Osteoblast (primary cell): ENCODE data around the gene ANKRD33B. TPM values are rescaled to one million over a fixed set of nuclear protein-coding genes. Genes with fewer than 3 reads are reported as not detected.

Source experiments
- DNase-seq: peaks from one replicate; pipeline ENCODE4 v3.0.0; 2011; ENCODE audit warnings: low spot score, mixed read lengths; ENCODE audit not compliant: insufficient read length; ENCODE audit errors: missing footprints
- H2AFZ ChIP-seq: 2 replicates; pipeline ENCODE4 v1.6.0; 2011; ENCODE audit warnings: mild to moderate bottlenecking, low read length
- H3K27ac ChIP-seq: 2 replicates; pipeline ENCODE4 v1.5.1; 2011; ENCODE audit warnings: mild to moderate bottlenecking, low read depth, low read length, moderate library complexity
- H3K27me3 ChIP-seq: 2 replicates; pipeline ENCODE4 v1.6.0; 2012; ENCODE audit warnings: mild to moderate bottlenecking, control low read depth, inconsistent platforms, low read length, moderate library complexity; ENCODE audit not compliant: insufficient read depth
- H3K36me3 ChIP-seq: 2 replicates; pipeline ENCODE4 v1.5.1; 2011; ENCODE audit warnings: mild to moderate bottlenecking, low read length, control low read depth, moderate library complexity; ENCODE audit not compliant: insufficient read depth
- H3K4me1 ChIP-seq: 2 replicates; pipeline ENCODE4 v1.5.1; 2011; ENCODE audit warnings: mild to moderate bottlenecking, low read length, control low read depth, moderate library complexity; ENCODE audit not compliant: insufficient read depth
- H3K4me2 ChIP-seq: 2 replicates; pipeline ENCODE4 v1.6.0; 2011; ENCODE audit warnings: mild to moderate bottlenecking, low read length; ENCODE audit not compliant: insufficient read depth
- H3K4me3 ChIP-seq: fragments of 200-600 bp; sonication (generic); 3 replicates; pipeline ENCODE4 v1.5.1; 2012; ENCODE audit warnings: mild to moderate bottlenecking, low read length, inconsistent platforms; ENCODE audit not compliant: insufficient read depth
- H3K79me2 ChIP-seq: 2 replicates; pipeline ENCODE4 v1.6.0; 2012; ENCODE audit warnings: mild to moderate bottlenecking, low read length, control low read depth, inconsistent platforms; ENCODE audit not compliant: insufficient read depth
- H3K9me3 ChIP-seq: 2 replicates; pipeline ENCODE4 v1.5.1; 2011; ENCODE audit warnings: low read depth, low read length, control low read depth
- H4K20me1 ChIP-seq: 2 replicates; pipeline ENCODE4 v1.6.0; 2012; ENCODE audit warnings: mild to moderate bottlenecking, low read length, control low read depth; ENCODE audit not compliant: insufficient read depth
- total RNA-seq: library from RNA; depleted of rRNA; stranded (reverse); fragments of >200 nt; gene quantifications from 2 replicates; pipeline ENCODE4 v1.2.3, GENCODE V29; 2012
- TF ChIP-seq, protein P1 (sequence below): IDR thresholded peaks from 2 replicates; pipeline ENCODE4 v1.5.1; 2011; ENCODE audit warnings: mild to moderate bottlenecking, low read depth, low read length, moderate library complexity; ENCODE audit errors: extremely low read depth

Gene ANKRD33B
- total RNA-seq, 1 donor, result 5.1 TPM

DNA sequence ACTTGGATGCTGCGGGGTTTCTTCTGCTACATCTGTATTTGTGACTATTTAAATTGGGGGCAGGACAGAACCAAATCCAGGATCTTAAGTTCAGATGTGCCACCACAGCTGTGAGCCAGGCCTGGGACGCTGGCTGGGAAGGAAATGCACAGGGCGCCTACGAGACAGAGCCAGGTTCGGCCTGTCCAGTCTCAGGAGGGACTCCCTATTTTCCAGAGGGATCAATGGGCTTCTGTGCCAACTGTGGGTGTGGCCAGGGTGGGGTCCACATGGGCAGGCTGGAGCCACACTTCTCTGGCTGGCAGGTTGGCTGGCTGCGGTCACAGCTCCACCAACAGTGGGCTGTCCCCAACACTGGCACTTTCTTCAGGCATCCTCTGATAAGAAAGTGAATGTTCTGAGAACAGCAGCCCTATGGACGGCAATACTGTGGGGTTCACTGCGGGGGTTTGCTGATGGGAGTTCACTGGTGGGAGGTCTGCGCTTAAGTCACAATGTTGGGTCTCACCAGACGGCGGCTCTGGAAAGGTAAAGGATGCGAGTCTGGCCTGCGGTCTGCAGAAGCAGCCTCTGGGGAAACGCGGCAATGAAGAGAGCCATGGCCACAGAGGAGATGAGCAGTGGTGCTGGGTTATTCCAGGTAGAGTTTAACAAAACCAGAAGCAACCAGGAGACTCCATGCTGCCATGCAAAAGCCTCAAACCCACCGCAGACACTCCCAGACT is 119.1 kb downstream of the ANKRD33B start:
- Histone ChIP-seq H2AFZ (no peak overlapping the region), H3K27me3 (no peaks in the 10 kb centered on the region), H3K4me3 (no peak overlapping the region), H3K9me3 (no peaks in the 10 kb centered on the region), H3K4me1 (no peaks in the 10 kb centered on the region), H3K27ac (no peak overlapping the region), H3K79me2 (peaks cover 3% of the 10 kb centered on the region), H3K4me2 (no peak overlapping the region), H4K20me1 (peaks cover 8% of the 10 kb centered on the region), H3K36me3 (peaks cover 31% of the 10 kb centered on the region)
- DNase-seq, result no peak
- TF ChIP-seq, protein P1, sequence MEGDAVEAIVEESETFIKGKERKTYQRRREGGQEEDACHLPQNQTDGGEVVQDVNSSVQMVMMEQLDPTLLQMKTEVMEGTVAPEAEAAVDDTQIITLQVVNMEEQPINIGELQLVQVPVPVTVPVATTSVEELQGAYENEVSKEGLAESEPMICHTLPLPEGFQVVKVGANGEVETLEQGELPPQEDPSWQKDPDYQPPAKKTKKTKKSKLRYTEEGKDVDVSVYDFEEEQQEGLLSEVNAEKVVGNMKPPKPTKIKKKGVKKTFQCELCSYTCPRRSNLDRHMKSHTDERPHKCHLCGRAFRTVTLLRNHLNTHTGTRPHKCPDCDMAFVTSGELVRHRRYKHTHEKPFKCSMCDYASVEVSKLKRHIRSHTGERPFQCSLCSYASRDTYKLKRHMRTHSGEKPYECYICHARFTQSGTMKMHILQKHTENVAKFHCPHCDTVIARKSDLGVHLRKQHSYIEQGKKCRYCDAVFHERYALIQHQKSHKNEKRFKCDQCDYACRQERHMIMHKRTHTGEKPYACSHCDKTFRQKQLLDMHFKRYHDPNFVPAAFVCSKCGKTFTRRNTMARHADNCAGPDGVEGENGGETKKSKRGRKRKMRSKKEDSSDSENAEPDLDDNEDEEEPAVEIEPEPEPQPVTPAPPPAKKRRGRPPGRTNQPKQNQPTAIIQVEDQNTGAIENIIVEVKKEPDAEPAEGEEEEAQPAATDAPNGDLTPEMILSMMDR, result no peak

DNA sequence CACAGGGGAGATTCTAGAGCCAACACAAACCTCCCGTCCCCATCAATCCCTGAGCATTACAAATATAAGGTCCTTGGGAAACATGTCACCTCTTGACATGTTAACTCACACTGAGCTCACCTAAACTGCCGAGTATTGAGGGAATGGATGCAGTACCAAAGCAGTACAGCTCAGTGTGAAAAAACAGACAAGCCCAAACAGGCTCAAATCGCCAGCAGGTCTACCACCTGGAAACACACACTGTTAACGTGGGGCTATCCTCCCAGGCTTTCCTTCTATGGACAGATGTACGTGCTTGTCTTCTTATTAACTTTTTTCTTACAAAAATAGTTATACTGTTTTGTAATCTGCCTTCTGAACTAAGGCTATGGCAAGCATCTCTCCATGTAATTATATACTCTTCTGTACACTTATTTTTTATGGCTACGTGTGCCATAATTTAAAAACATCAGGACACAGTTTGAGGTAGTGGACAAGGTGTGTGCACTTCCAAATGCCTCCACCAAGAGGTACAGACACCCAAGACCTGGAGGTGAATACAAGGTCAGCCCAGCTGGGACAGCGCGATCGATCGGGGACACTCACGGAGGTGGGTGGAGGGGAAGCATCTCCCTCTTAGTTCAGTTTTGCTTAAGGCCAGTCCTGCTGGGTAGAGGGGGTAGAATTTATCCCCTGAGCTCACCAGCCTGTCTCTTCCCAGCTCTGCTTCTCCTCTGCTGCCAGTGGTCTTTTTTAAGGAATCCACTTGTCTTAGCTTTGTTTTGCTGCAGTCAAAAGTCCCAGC is 120.6 kb downstream of the ANKRD33B start:
- H3K4me3 ChIP-seq, result no peak overlapping the region
- H3K36me3 ChIP-seq, result peaks cover 22% of the 10 kb centered on the region
- H2AFZ ChIP-seq, result no peak overlapping the region
- H3K27ac ChIP-seq, result no peak overlapping the region
- H4K20me1 ChIP-seq, result peaks cover 8% of the 10 kb centered on the region
- H3K4me1 ChIP-seq, result peaks cover 5% of the 10 kb centered on the region
- no peak overlapping the region for H3K4me2 ChIP-seq
- peaks cover 13% of the 10 kb centered on the region for H3K79me2 ChIP-seq
- H3K27me3 ChIP-seq, result no peaks in the 10 kb centered on the region
- DNase-seq, result no peak
- TF ChIP-seq, protein P1, result no peak
- H3K9me3 ChIP-seq, result no peaks in the 10 kb centered on the region

DNA sequence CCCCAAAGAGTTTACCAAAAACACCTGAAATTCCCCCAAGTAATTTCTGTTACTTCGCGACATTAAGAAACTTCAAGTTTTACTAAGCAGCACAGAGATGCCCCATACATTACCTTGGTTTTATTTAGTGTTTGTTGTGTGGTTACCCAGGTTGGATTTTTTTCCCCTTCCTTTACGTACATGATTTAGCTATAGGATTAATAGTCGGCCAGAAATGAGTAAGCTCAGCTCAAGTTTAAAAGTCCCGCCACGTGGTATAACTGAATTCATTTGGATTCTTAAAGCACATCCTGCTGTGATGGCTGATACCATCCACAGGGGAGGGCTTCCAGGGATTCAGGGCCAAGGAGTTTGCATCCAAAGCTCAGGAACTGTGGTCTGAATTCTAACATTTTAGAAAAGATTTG is 121.2 kb downstream of the ANKRD33B start:
- Histone ChIP-seq H3K9me3 (no peaks in the 10 kb centered on the region), H3K79me2 (peaks cover 19% of the 10 kb centered on the region), H3K4me1 (peaks cover 11% of the 10 kb centered on the region), H3K36me3 (peaks cover 16% of the 10 kb centered on the region), H4K20me1 (peaks cover 8% of the 10 kb centered on the region), H3K27ac (no peak overlapping the region), H2AFZ (no peak overlapping the region), H3K27me3 (no peaks in the 10 kb centered on the region), H3K4me3 (no peak overlapping the region), H3K4me2 (no peak overlapping the region)
- DNase-seq, result no peak
- TF ChIP-seq, protein P1, result no peak

DNA sequence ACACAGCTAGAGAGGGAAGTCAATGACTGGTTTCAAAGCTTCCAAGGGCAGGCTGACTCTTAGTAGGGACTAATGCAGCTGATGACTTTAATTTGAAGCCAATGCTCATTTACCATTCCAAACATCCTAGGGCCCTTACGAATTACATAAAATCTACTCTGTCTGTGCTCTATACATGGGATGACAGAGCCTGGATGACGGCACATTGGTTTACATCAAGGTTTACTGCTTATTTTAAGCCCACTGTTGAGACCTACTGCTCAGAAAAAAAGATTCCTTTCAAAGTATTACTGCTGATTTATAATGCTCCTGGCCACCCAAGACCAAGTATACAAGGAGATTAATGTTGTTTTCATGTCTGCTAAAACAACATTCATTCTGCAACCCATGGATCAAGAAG is 123.0 kb downstream of the ANKRD33B start:
- Histone ChIP-seq H3K4me2 (no peak overlapping the region), H3K27ac (no peak overlapping the region), H3K36me3 (peaks cover 6% of the 10 kb centered on the region), H2AFZ (no peak overlapping the region), H3K9me3 (no peaks in the 10 kb centered on the region), H3K27me3 (no peaks in the 10 kb centered on the region), H3K4me3 (no peak overlapping the region), H4K20me1 (peaks cover 2% of the 10 kb centered on the region), H3K4me1 (peaks cover 25% of the 10 kb centered on the region), H3K79me2 (peaks cover 25% of the 10 kb centered on the region)
- no peak for DNase-seq
- TF ChIP-seq, protein P1, result no peak
